Activated T-cell treated with anti-CD3 and anti-CD28 coated beads, Interleukin-2, amount 50 U/mL, for 4 hours (primary cell): ENCODE data around the gene EIF3B. TPM values are rescaled to one million over a fixed set of nuclear protein-coding genes. Genes with fewer than 3 reads are reported as not detected.

Experiments
- ATAC-seq, 2 donors: fragments of 200-7000 bp; cut with Tn5 transposase; one replicate each; pipeline ENCODE4 v1.10.0; 2021
- DNase-seq: peaks from one replicate; pipeline ENCODE4 v3.0.0-alpha.2; 2020
- H3K27me3 Mint-ChIP-seq: one replicate; pipeline ENCODE4 v1.8.0; 2021; ENCODE audit warnings: low read depth, mixed read lengths
- H3K36me3 Mint-ChIP-seq: one replicate; pipeline ENCODE4 v1.8.0; 2022; ENCODE audit warnings: mixed read lengths; ENCODE audit not compliant: insufficient read depth
- H3K4me1 Mint-ChIP-seq: one replicate; pipeline ENCODE4 v1.8.0; 2021; ENCODE audit warnings: low read depth, mixed read lengths
- H3K4me3 Mint-ChIP-seq: one replicate; pipeline ENCODE4 v1.8.0; 2021; ENCODE audit warnings: mild to moderate bottlenecking, moderate library complexity, mixed read lengths
- H3K9me3 Mint-ChIP-seq: one replicate; pipeline ENCODE4 v1.8.0; 2021; ENCODE audit warnings: mixed read lengths
- total RNA-seq, 3 donors: library from RNA; stranded (reverse); gene quantifications; one replicate each; pipeline ENCODE4 v1.2.1, GENCODE V29; 2021

The EIF3B gene
- total RNA-seq, 3 donors from 2014 or later: 448 to 483 (median 474) TPM

- Mint-ChIP-seq H3K4me3 (no peak overlapping the region), H3K27me3 (no peaks in the 10 kb centered on the region), H3K9me3 (no peaks in the 10 kb centered on the region), H3K4me1 (no peaks in the 10 kb centered on the region), H3K36me3 (no peaks in the 10 kb centered on the region)
- DNase-seq: no peak
- no peak for ATAC-seq
Measured at GRCh38 chr7:2393706-2394105, 39.1 kb downstream of the EIF3B start.

- H3K9me3 Mint-ChIP-seq: no peaks in the 10 kb centered on the region
- H3K36me3 Mint-ChIP-seq: no peaks in the 10 kb centered on the region
- ATAC-seq: no peak
- H3K4me1 Mint-ChIP-seq: peaks cover 2% of the 10 kb centered on the region
- H3K4me3 Mint-ChIP-seq: no peak overlapping the region
- no peaks in the 10 kb centered on the region for H3K27me3 Mint-ChIP-seq
- no peak for DNase-seq
Measured at GRCh38 chr7:2394566-2395082, 40.0 kb downstream of the EIF3B start.

- DNase-seq (no peak), ATAC-seq (no peak)
- no peak overlapping the region for H3K4me3 Mint-ChIP-seq
- no peaks in the 10 kb centered on the region for H3K27me3 Mint-ChIP-seq
- no peaks in the 10 kb centered on the region for H3K36me3 Mint-ChIP-seq
- peaks cover 15% of the 10 kb centered on the region for H3K4me1 Mint-ChIP-seq
- no peaks in the 10 kb centered on the region for H3K9me3 Mint-ChIP-seq
Measured at GRCh38 chr7:2398506-2398905, 43.9 kb downstream of the EIF3B start.

GRCh38 chr7:2399848-2400587 is 45.4 kb downstream of the EIF3B start:
- no peaks in the 10 kb centered on the region for H3K36me3 Mint-ChIP-seq
- ATAC-seq (no peak), DNase-seq (no peak)
- no peaks in the 10 kb centered on the region for H3K9me3 Mint-ChIP-seq
- no peak overlapping the region for H3K4me3 Mint-ChIP-seq
- peaks cover 24% of the 10 kb centered on the region for H3K4me1 Mint-ChIP-seq
- H3K27me3 Mint-ChIP-seq: no peaks in the 10 kb centered on the region

GRCh38 chr7:2402687-2403013 is 48.0 kb downstream of the EIF3B start:
- H3K4me3 Mint-ChIP-seq: peak overlapping the region; percentile 85
- peaks cover 43% of the 10 kb centered on the region for H3K4me1 Mint-ChIP-seq
- ATAC-seq (no peak), DNase-seq (no peak)
- H3K9me3 Mint-ChIP-seq: no peaks in the 10 kb centered on the region
- H3K27me3 Mint-ChIP-seq: no peaks in the 10 kb centered on the region
- no peaks in the 10 kb centered on the region for H3K36me3 Mint-ChIP-seq

- ATAC-seq: peak; percentile 67 to 80
- H3K4me1 Mint-ChIP-seq: peaks cover 43% of the 10 kb centered on the region
Measured at GRCh38 chr7:2403014-2403717, 48.5 kb downstream of the EIF3B start, which contains the start of gene CHST12. Gene CHST12 (plus strand): TSS chr7:2403611. CDS start chr7:2432640, 29,029 bp downstream.

GRCh38 chr7:2403718-2404648 is 49.4 kb downstream of the EIF3B start:
- peak; percentile 29 to 38 for ATAC-seq
- no peak for DNase-seq
- no peaks in the 10 kb centered on the region for H3K9me3 Mint-ChIP-seq
- H3K4me3 Mint-ChIP-seq: peak overlapping the region; percentile 85
- H3K4me1 Mint-ChIP-seq: peaks cover 52% of the 10 kb centered on the region
- H3K27me3 Mint-ChIP-seq: no peaks in the 10 kb centered on the region
- H3K36me3 Mint-ChIP-seq: peaks cover 3% of the 10 kb centered on the region

More at GRCh38 chr7:2403014-2403717, 48.5 kb downstream of the EIF3B start, which contains the start of gene CHST12:
- peak; percentile 94 for DNase-seq
- H3K27me3 Mint-ChIP-seq: no peaks in the 10 kb centered on the region
- no peaks in the 10 kb centered on the region for H3K36me3 Mint-ChIP-seq
- peak within 1 kb of the TSS; percentile 85 for H3K4me3 Mint-ChIP-seq
- H3K9me3 Mint-ChIP-seq: no peaks in the 10 kb centered on the region

GRCh38 chr7:2404714-2405119 is 50.1 kb downstream of the EIF3B start:
- Mint-ChIP-seq H3K27me3 (no peaks in the 10 kb centered on the region), H3K4me3 (peak overlapping the region; percentile 85), H3K4me1 (peaks cover 55% of the 10 kb centered on the region), H3K9me3 (no peaks in the 10 kb centered on the region), H3K36me3 (peaks cover 3% of the 10 kb centered on the region)
- ATAC-seq: no peak
- no peak for DNase-seq

- no peak for ATAC-seq
- H3K27me3 Mint-ChIP-seq: no peaks in the 10 kb centered on the region
- H3K36me3 Mint-ChIP-seq: peaks cover 3% of the 10 kb centered on the region
- peaks cover 55% of the 10 kb centered on the region for H3K4me1 Mint-ChIP-seq
- H3K9me3 Mint-ChIP-seq: no peaks in the 10 kb centered on the region
- DNase-seq: no peak
- peak overlapping the region; percentile 85 for H3K4me3 Mint-ChIP-seq
Measured at GRCh38 chr7:2405201-2405600, 50.6 kb downstream of the EIF3B start.

- peak; percentile 65 for ATAC-seq
- no peak for DNase-seq
- H3K4me1 Mint-ChIP-seq: peaks cover 59% of the 10 kb centered on the region
- peak overlapping the region; percentile 85 for H3K4me3 Mint-ChIP-seq
- H3K36me3 Mint-ChIP-seq: peaks cover 3% of the 10 kb centered on the region
- no peaks in the 10 kb centered on the region for H3K9me3 Mint-ChIP-seq
- no peaks in the 10 kb centered on the region for H3K27me3 Mint-ChIP-seq
Measured at GRCh38 chr7:2405601-2406345, 51.1 kb downstream of the EIF3B start.

- Mint-ChIP-seq H3K36me3 (peaks cover 3% of the 10 kb centered on the region), H3K9me3 (no peaks in the 10 kb centered on the region), H3K4me1 (peaks cover 71% of the 10 kb centered on the region), H3K27me3 (no peaks in the 10 kb centered on the region), H3K4me3 (peak overlapping the region; percentile 54)
- ATAC-seq (no peak), DNase-seq (no peak)
Measured at GRCh38 chr7:2409745-2410414, 55.3 kb downstream of the EIF3B start.

- no peaks in the 10 kb centered on the region for H3K9me3 Mint-ChIP-seq
- no peaks in the 10 kb centered on the region for H3K27me3 Mint-ChIP-seq
- peaks cover 61% of the 10 kb centered on the region for H3K4me1 Mint-ChIP-seq
- no peak for DNase-seq
- H3K36me3 Mint-ChIP-seq: peaks cover 3% of the 10 kb centered on the region
- no peak overlapping the region for H3K4me3 Mint-ChIP-seq
- ATAC-seq: no peak
Measured at GRCh38 chr7:2411049-2411448, 56.4 kb downstream of the EIF3B start.
